GDM1 (cell line): ENCODE results near the gene JADE2.

ENCODE experiments used
- DNase-seq: peaks from one replicate; lab custom pipeline; 2025; lab: John Stamatoyannopoulos, UW

JADE2 gene

DNA sequence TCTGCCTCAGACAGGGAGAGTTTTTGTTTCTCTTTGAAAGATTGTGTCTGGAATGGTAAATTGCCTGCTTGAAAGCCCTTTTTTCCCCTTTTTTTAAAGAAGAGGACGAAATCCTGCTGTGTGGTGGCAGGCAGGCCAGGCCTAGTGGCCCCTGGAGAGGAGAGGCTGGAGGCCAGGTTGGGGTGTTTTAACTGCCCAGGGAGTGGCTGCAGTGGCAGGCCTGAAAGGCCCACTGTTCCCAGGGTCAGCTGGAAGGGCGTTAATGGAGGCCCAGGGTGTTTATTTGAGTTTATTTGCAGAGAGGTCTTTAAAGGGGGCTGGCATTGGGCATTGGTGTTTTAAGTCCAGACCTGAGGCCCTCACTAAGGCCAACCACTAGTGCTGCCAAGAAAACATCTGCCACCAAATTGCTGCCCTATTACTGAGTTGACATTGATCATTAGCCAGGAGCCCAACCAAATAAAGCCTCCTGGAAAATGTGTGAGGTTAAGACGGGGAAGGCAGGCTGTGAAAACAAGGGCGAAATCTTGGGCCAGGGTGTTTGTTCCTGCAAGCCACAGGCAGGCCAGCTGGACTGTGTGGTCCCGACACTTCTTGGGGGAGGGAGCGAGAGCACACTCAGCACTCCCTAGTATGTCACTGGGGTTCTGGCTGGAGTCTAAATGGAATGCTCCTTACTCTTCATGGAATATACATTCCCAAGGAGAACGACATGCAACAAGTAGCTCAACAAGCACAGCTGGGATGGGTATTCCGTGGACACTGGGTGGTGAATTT lies 5.0 kb downstream of the JADE2 start:
- no peak for DNase-seq

DNA sequence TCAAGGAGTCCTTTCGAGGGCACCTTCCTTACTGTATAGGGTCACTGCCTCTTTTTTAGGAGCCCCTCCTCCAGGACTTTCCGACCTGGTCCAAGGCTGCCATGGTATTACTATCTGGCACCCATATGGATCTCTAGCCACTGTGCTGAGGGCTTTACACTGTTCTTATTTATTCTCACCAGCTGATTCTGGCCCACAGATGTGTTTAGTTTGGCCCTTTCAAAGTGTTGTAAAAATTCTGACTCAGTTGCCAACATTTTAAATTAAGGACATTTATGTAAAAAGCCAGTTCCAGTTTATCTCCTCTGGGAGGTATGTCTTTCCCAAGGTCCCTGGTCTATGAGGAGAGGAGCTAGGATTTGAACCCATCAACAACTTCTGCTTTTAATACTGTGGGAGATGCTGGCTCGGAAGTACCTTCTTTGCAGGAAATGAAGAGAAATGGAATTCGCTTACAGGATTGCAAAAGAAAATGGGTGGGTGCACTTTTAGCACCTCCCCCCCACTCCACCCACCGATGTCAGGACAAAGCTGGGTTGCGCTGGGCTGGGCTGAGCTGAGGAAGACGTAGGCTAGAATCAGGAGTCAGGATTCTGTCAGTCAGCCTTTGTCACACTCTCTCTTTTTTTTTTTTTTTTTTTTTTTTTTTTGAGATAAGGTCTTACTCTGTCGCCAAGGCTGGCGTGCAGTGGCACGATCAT lies 7.8 kb downstream of the JADE2 start:
- DNase-seq = no peak

DNA sequence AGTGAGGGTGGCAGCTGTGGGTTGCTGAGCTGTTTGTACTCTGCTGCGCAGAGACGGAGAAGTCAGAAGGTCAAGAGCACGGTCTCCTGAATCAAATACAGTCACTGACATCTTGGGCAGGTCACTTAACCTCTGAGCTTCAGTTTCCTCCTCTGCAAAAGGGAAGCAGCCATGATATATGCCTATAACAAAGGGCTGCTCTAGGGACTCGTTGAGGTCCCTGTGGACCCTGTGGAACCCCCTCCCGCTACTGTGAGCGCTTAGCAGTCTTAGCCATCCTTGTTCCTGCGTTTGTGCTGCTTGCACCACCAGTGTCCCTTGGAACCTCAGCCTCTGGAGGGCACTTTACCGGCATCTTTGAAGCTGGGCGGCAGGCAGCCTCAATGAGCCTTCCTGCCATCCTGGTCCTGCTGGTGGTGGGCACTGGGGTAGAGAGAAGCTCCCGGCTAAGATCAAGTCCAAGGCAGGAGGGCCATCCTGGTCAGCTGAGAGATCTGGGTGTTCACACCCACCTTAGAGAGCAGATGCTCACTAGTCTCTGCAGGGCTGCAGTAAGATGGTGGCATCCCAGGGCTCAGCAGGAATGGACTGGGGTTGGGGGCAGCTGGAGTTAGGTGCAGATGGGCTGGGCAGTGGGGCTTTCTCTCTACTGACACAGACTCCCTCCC lies 8.7 kb downstream of the JADE2 start:
- no peak for DNase-seq

DNA sequence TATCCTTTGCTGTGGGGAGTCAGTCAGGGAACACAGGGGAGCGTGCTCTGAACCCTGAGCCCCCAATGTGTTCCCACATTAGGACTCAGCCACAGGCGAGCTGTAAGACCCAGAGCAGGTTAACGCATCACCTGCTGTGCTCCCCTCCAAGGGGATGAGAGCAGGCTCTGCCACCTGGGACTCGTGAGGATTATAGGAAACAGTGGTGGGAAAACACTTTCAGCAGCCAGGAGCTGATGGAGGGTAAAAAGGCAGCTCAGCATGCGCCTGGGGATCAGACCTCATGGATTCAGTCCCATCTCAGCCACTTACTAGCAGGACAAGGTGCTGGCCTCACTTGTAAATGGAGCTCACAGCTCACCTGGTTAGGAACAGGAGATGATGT lies 9.2 kb downstream of the JADE2 start:
- no peak for DNase-seq

DNA sequence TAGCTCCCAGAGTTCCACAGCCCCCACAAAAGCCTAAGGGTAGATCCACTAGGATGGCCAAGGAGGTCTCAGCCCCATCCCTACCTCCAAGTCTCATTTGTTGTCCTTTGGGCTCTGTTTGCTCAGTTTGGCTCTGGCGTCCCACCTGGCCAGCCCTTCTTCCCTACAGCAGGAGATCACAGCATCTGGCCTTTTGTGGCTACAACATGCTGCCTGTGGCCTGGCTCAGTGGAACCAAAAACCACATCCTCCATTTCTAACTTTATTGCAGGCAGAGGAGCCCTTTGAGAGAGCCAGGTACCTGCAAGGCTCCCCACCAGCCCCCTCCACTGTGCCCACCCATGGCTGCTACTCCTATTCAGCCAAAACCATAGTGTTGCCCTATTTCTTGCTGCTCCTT lies 11.4 kb downstream of the JADE2 start:
- no peak for DNase-seq

DNA sequence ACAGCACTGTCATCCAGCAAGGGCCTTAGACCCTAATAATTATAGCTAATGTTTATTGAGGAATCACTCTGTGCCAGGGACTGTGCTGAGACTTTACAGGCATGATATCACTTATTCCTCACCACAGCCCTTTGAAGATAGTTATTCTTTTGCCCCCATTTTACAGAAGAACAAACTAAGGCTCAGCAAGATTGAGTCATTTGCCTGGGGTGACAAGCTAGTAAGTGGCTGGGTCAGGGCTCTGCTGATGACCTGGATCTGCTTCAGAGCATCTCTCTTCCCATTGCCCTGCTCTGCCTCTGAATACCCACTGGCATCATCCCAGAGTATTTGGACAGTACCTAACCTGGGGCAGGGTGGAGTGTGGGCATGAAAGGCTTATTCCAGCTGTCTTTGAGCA lies 11.8 kb downstream of the JADE2 start:
- DNase-seq = no peak

DNA sequence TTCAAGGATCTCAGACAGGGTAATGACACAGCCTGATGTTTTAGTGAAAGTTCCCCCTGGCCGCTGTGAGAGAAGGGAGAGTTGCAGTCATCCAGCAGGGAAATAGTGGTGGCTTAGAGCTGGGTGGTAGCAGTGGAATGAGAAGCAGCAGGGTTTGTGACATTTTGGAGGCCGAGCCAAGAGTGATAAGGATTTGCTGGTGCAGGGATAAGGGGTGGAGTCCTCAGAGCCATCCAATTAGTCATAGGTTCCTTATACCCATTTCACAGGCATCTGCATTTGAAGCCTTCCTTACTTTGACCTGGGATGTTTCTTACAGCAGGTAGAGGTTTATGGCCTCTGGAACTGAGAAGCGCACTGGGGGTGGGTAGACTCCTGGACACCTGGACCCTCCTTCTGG lies 12.8 kb downstream of the JADE2 start:
- no peak for DNase-seq

DNA sequence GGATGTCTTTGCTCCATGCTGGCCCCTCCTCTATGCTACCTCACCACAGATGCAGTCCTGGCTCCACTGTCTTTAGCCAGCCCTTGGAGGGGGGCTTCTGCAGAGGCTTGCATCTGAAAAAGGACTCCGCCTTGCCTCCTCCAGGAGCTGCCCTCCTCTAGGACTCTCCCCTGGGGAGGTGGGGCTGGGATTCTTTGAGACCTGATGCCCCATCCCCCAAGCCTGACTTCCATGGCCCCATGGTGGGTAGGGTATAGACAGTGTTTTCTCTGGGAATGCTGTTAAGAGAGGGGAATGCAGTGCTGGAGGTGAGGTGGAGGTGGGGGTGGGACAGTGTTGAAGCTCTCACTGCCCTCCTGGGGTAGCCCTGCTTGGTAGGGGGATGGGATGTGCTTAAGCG lies 14.3 kb downstream of the JADE2 start:
- no peak for DNase-seq

DNA sequence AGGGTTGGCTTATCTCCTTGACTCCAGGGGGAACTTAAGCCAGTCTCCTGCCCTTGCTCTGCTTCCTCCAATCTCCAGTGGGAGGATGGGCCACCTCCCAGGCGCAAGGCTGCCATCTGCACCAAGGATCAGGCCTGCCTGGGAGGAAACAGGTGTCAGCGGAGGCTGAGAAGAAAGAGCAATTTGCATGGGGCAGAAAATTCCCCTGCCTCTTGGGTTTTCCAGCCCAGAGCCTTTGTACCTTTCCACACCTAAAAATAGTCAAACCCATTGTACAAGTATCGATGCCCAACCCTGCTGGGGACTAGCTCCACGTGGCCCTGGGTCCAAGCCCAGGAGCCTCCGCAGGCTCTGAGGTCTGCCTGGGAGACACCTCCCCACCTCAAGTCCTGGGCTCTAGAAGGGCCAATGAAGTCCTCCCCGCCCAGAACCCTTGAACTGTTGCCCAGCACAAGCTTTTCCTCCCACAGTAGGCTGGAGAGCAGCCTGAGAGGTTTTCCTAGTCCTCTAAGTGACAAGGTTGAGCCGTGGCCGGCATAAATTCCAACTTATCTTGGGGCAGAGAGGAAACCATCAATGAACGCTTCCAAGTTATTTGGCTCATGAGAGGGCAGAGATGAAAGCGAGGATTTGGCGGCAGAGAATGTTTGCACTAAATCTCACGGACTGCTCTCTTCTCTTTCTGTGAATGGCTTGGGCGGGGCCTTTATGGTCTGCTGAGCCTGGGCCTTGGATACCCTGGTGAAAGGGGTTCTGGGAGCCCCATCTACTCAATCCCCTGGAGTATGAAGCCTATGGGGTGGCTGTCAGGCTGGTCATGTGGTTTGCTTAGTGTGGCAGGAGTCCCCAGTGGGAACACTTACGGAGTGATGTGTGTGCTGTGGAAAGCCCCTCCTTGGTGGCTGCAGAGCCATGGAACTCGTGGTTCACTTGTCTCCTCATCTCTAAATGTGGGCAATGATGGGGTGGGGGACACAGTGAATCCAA lies 15.6 kb downstream of the JADE2 start:
- no peak for DNase-seq

DNA sequence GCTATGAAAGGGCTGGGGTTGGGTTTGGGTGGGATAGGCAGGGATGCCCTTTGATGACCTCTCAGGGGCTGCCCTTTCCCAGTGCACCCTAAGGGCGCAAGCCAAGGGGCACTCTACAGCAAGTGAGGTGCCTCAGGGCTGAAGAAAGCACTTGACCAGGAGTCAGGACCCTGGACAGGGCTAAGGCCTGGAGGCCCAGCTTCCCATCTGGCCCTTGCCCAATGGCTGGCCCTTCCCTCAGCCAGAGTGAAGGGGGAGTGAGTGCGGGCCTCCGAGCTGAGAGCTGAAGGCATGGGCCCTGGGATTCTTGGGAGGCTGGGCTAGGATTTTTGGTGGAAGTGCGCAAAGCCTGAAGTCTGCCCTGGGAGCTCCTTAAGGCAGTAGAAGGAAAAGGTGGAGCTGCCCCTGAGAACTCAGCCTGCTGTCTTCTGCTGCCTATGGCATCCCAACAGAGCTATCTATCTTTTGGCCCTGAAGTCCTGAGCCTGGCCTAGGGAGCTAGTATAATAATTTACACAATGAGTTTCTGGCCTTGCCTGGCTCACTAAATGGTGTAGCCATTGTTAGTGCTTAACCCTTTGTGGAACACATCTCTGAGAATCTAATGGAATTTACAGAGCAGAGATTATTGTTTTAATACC lies 16.4 kb downstream of the JADE2 start:
- no peak for DNase-seq

DNA sequence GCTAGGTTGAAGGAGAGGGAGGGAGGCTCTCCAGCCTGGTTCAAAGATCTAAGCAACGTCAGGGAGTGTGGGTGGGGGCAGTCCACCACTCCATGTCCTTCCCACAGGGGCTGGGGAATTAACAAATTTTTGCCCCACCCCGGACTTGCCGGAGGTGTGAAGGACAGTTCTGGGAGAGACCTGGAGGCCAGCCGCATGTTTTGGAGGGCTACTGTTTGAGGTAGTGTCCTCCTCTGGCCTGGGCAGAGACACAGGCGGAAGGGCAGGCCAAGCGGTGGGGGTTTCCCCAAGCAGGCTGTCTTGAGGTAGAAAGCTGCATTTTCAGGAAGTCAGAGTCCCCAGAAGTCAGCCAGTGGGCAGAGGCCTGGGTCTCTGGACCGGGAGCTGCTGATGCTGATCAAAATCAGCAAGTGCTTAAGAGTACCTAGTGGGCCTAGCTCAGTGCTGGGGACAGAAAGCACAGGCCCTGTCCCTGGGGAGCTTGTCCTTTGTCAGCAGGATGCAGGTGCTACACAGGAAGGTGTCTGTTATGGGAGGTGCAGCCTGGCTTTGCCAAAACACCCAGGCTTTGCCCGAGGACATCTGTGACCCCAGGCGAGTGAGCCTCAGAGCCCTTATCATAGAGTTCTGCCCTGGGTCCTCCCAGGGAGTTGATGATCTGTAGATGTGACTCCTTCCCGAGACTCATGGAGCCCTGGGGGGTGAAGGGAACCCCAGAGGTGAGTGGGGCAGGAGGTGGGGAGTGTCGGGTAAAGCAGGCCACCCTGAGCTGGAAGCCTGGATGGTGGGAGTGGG lies 18.5 kb downstream of the JADE2 start:
- DNase-seq = no peak

DNA sequence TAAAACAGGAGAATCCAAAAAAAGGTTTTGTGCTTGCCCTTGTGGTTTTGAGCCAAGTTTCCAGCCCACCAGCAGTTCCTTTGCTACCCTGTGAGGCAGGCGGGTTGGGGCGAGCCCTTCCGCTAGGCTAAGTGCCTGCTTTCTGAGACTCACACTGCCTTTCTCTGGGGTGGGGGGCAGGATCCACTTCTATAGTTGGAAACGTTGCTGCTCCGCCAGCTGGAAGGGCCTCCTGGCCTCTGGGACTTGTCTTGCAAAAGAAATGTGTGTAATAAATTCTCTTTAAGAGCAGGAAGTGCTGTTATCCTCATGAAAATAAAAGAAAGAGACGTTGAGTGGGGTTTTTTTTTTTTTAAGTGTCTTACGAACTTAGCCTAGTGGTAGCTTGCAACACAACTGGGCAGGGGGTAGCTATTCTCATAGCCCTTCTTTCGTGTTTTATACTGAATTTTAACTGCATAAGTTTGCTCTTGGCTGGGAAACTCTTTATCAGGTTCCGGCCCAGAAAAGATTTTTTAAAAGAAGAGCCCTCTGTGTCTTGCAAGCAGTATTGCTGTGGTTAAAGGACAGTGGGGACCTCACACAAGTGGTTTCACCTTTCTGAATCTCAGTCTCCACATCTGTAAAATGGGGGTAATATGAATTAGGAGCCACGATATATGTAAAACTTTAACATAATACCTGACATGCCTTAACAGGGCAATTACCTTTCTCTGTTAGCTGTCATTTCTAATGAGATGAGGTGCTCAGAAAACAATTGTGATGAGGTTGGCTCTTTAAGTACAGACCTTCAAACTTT lies 19.8 kb downstream of the JADE2 start:
- DNase-seq = no peak

DNA sequence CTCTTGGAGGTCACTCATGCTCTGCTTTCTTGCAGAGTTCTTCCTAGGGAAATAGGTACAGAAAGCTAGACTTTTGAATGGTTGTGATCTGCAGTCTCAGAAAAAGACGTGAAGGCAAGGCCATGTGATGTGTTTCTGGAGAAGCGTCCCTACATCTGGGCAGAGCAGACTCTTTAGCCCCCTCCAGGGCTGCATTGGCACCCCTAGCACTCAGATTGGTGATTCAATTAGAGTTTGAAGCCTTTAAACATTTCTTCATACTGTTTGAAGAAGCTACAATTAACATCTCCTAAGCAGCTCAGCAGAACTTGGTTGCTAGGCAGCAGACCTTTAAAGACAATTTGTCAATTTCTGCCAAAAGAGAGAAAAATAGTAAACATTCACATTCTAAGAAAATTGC lies 21.6 kb downstream of the JADE2 start:
- no peak for DNase-seq

DNA sequence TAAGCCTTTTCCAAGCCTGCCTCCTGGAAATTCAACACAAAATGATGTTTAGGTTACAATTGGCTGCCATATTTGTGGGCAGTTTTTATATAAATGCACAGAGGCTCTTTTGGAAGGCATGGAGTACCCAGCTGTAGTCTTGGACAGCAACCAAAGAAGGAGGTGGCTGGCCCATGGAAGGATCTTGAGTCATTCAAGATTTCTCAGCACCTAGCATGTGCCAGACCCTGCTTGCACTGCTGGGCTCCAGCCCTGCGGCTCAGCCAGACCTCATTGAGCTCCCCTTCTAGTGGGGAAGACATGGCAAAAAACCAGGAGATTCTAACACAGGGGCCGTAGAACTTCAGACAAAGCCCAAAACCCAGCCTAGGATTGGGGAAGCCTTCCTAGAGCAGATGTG lies 22.1 kb downstream of the JADE2 start:
- no peak for DNase-seq

DNA sequence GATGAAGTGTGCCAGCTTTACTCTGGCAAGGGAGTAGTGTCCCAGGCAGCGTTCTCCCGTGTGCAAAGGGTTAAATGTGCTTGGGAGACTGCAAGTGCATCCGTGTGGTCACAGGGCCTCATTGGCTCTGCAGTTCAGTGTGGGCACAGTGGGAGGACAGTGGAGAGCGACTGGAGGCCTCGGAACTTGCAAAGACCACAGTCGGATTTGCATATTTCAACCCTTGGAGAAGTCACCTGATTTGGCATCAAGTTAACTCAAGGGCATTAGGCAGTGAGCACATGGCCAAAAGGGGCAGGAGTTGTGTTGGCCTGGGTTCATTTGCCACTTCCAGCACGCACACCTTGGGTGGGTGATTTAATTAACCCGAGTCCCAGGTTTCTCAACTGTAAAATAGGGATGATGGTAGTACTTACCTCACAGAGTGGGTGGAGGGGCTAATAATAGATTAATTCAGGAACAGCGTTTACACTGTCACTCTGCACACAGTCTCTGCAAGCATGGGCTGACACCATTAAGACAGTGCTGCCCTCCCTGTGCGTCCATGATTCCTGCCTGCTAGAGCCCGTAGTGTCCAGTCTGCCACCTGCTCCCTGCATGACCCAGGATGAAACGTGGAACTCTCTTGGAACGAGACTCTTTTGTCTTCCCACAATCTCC lies 22.7 kb downstream of the JADE2 start:
- DNase-seq = no peak

DNA sequence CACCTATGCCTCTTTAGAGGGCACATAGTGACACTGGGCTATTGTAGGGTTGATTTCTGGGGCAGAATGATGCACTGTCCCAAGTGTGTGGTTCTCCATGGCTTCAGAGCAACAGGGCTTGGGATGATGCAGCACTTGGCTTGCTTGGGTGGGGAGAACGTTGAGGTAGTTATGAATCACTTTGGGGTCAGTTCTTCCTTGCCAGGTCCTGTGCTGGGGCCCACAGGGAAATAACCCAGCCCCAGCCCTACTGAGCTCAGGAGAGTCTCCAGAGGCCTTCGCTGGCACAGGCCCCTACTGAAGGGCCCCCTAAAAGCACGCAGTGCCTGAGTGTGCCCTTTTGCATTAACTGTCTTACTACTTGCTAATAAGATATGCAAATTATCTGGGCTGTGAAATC lies 24.2 kb downstream of the JADE2 start:
- DNase-seq = no peak

DNA sequence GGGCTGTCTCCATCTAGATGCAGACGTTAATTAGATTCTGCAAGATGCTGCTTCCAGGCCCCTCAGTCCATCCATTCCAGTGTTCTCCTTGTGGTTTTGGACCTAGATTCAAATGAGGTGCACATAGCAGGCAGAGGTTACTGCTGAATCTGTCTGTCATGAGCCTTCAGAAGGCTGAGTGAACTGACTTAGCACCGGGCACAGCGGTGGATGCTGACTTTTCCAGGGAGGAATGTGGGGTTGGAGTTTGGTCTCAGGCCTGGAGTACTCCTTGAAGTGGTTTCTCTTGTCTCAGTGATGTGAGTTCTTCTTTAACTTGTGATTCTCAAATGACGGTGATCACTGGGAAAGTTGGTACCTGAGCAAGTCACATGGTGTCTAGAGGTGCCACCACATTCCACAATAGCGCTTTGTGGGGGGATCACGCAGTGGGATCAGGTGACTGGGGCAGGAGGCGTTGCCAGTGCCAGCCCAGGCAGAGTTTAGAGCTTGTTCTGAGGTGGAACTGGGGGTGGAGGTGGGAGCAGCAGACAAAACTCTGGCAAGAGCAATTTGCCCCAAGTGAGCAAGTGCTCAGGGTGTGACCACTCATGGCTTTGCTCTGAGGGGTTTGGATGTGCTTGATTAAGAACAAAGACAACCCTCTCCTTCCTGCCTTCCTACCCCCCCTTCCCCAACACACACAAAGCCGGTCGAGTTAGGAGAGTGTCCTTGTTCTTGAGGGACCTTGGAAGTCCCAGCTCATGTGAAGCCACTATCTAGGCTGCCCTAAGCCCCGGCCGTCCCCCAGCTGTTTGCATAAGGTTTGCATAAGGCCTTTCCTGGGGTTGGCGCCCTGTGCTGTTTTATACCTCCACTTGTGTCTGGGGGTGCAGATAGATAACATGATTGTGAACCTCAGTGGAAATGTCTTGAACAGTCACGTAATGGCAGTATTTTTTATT lies 25.1 kb downstream of the JADE2 start:
- no peak for DNase-seq

DNA sequence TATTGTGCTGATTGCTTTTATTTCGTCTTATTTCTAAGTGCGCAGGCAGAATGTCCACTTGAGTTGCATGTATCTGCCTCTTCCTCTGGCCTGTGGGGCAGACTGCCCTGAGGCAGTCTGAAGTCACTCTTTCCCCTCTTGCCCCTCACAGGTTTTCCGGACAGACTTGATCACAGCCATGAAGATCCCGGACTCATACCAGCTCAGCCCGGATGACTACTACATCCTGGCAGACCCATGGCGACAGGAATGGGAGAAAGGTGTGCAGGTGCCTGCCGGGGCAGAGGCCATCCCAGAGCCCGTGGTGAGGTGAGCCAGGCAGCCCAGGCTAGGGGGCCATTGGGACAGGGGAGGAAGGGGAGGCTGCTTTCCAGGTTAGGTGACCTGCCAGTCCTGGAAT lies 26.4 kb downstream of the JADE2 start:
- no peak for DNase-seq
